Fibroblast of upper back skin (primary cell): ENCODE measurements around the gene MED13L.
A peak's percentile ranks its signal among the peaks of the same experiment; 100 is the strongest.

ENCODE experiments used
- DNase-seq: peaks from one replicate; pipeline ENCODE4 v3.0.0-alpha.2; 2013

MED13L gene

GRCh38 chr12:116276652-116277466 lies 634 bp downstream of the MED13L start:
- peak; percentile 74 for DNase-seq

- DNase-seq: no peak
Observed at GRCh38 chr12:116274551-116275375, 2.7 kb downstream of the MED13L start.

- DNase-seq: no peak
Observed at GRCh38 chr12:116273813-116274550, 3.5 kb downstream of the MED13L start.

GRCh38 chr12:116267948-116268347 lies 9.5 kb downstream of the MED13L start:
- no peak for DNase-seq

DNA sequence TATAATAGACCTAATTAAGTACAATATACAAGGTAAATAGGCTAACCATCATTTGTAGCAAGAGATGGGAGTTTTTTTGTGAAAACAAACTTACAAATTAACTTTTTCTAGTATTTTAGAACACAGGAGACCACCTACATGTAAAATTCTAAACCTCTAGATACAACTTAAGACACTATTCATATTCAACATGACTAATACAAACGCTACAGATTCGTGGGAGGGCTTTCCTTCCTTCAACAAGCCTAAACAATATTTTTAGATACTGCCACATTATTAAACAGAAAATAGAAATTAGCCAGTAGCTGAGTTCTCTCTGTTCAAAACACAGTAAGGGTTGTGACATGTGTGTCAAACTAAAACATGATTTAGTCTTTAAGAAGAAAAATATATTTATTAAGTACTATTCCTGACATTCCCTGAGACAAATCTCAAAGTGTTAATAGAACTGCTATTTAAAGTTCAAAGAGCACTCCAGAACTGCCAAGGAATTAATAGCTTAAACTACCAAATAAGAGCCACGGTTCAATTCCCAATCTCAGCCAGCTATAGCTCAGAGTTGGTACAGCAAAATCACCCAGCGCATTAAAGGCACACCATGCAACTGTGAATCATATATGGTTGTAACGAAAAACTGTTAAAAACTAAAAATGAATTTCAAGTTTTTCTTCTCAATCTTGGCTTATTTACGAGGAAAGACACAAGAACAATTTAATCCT lies 10.7 kb downstream of the MED13L start:
- DNase-seq: no peak

DNA sequence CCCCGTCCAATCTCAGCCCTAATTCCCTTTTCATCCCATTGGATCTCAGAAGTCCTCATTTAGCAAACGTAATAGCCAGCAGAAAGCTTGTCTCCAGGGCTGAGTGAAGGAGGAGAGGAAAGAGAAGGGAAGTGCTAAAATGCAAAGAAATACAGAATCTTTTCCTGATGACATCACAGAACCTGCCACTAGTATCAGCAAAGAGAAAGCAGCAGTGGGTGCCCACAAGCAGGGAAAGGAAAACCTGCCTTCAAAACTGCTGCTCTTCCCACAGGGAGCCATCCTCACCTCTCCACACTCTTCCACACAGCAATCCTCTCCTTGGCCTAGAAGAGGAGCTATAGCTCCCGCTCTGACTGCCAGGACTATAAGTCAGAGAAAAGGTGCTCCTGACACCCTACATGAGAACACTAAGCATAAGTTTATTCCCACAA lies 11.3 kb downstream of the MED13L start:
- peak; percentile 42 for DNase-seq

- DNase-seq: no peak
Observed at GRCh38 chr12:116265351-116266147, 11.9 kb downstream of the MED13L start.

- DNase-seq: no peak
Observed at GRCh38 chr12:116264525-116265070, 12.9 kb downstream of the MED13L start.

- DNase-seq: peak; percentile 37
Observed at GRCh38 chr12:116263844-116264243, 13.6 kb downstream of the MED13L start.

GRCh38 chr12:116263431-116263830 lies 14.1 kb downstream of the MED13L start:
- no peak for DNase-seq

DNA sequence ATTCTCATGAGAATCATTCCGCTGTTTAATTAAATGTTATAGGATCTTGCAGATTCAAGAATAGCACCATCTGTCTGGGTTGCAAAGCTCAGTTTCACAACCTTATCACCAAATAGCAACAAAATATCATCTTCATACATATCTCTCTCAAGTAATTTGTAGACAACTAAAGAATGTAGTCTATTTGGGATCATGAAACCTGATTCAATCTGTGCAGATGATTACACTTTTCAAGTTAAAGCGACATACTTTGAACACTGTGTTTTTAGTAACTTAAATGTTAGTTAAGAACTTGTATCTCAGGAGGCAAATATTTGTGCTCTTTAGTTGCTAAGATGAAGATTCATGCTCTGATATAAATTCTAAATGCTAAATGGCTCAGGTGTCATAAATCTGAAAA lies 14.8 kb downstream of the MED13L start:
- DNase-seq: no peak

- peak; percentile 46 for DNase-seq
Observed at GRCh38 chr12:116261525-116262100, 15.9 kb downstream of the MED13L start.

DNA sequence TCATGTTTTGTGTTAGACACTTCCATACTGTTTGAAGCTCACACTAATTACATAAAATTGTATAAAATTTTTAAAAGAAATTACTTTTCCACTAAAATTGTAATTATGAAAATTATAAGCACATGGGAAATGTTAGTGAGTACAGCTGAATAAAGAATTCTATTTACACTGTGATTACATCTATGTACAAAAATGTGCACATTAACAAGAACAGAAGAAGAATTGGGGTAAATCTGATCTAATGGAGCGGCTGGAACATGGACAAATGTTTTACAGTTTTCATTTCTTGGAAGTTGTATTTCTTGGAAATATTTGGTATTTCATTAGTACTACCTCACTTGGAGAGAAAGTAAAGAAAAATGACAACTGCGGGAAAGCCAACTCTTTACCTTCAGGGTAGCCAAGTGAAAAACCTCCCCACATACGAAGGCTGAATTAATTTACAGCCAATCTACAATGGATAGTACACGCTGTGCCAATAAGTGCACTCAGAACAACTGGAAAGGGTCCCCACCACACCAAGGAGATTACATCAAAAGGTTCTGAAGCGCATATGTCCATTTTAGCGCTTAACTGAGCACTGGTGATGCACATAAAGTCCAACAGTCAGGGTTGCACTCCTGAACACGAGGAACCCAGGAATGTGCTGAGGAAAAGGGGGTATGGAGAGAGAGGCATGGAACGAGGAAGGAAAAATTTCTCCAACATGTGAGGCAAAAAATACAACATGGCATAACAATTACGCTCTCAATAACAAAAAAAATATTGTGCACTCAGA lies 17.5 kb downstream of the MED13L start:
- no peak for DNase-seq

GRCh38 chr12:116257826-116258225 lies 19.7 kb downstream of the MED13L start:
- DNase-seq: no peak

DNA sequence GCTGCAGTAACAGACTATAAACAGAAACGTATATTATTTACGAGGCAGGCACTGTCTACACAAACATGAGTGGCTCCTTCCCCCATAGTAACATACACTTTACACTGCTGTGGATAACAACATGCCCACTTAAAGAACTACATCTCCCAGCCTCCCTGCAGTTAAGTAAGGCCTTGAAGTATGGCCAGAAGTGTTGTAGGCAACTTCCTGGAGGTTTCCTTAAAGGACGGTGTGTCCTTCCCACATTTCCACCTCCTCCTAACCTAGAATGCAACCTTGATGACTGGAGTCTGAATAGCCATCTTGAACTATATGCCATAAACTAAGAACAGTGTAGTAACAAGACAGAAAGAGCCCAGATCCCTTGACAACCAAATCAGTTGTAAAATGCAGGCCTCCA lies 20.3 kb downstream of the MED13L start:
- no peak for DNase-seq

DNA sequence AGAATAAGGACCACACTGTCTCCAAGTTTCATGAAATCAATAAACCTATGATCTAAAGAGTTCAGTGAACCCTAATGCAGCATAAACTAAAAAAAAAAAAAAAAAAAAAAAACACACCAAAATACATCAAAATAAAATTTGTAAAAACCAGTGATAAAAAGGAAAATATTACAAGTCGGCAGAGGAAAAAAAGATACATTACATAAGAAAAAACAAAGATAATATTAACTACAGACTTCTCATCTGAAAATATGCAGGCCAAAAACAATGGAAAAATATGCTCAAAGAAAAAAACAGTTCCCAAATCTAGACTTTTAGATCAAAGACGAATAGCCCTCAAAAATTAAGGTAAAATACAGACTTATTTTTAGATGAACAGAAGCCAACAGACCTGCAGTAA lies 27.6 kb downstream of the MED13L start:
- no peak for DNase-seq

DNA sequence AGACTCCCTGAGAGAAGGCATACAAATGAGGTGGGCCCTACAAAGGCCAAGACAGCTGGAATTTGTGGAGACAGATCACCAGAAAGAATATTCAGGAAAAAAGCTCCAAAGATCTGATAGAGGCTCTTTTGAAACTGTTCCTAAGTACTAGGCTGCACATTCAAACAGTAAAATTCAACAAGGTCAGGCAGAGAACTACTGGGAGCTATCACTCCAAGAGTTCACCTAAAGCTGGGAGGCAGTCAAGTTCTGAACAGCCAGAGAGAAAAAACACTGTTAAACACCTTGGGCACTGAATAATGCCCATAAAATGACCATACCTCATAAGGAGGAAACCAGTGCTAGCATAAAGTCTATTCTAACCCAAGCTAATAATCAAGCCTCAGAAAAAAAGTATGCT lies 28.6 kb downstream of the MED13L start:
- DNase-seq: no peak

GRCh38 chr12:116248433-116248832 lies 29.1 kb downstream of the MED13L start:
- no peak for DNase-seq

DNA sequence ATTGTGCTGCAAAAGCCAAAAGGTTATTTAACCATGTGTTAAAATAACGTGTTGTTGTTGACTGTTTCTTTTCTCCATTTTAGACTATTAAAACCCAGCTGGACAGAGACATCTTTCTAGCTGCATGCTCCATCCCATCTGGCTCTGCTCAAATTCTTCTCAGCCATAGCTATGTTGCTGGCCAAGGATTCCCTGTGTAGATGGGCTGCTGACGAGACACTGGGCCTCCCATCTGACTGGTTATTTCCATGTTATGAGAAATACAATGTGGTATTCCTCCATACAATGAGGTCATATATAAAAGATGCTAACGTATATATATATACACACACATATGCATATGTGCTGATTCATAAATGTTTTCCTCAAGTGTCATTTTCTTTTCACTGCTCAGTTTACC lies 30.1 kb downstream of the MED13L start:
- DNase-seq: peak; percentile 80

GRCh38 chr12:116246490-116247179 lies 30.9 kb downstream of the MED13L start:
- DNase-seq: no peak
